NCI-H69 (cell line): Measurements from ENCODE around the gene ASTL.
A peak's percentile ranks its signal among the peaks of the same experiment; 100 is the strongest.

Experiments used
- DNase-seq: peaks from one replicate; lab custom pipeline; 2025; lab: John Stamatoyannopoulos, UW

The ASTL gene

GRCh38 chr2:96083064-96083939 lies 55.0 kb downstream of the ASTL start:
- no peak for DNase-seq

DNA sequence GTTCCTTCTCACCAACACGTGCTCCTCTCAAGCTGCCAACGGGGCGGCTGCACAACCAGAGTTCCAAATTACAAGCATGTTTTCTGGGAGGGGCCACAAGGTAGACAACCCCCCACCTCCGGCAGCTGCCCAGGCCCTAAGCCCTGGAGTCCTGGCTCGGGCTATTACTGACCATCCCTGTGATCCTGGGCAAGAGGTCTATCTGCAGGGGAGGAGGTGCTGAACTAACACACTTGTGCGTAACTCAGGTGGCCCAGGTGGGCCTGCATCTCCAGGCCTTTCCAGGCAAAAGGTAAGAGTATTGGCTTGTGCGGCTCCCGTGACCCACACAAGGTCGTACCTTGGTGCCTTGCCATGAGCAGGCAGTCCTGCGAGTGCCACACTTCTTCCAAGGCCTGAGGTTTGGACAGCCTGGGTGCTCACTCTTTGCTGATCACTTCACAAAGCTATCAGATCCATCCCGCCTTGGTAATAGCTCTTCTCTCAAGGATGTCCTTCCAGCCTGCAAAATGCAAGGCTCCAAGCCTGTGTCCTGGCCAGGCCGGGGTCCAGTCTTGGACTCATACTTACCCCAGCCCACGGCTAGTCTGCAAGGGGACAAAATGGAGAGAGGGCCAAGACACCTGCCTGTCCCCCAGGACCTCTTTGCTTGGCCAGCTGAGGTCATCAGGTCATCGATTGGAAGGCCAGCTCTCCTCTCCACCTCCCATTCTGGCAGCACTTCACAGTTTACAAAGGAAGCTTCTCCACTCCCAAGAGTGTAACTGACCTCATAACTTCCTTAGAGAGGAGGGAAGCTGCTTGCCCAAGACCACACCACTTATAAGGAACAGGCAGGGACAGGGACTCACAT lies 55.9 kb downstream of the ASTL start:
- no peak for DNase-seq

GRCh38 chr2:96081042-96081441 lies 57.3 kb downstream of the ASTL start:
- no peak for DNase-seq

DNA sequence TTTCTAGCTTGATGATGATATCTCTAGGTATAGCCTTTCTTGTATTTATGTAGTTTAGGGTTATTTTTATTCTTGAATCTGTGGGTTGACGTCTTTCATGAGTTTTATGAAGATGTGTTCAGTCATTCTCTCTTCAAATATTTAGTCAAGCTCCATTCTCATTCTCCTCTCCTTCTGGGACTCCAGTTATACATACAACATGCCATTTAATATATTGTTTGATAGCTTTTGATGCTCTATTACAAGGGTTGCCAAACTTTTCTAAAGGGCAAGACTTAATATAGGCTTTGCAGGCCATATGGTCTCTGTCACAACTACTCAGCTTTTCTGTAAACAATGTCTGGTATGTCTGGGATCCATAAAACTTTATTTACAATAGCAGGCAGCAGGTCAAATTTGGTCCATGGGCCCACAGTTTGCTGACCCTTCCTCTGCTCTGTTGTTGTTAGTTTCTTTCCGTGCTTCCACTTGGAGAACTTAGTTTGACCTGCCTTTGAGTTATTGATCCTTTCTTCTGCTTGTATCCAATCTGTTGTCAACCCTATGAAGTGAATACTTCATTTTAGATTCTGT lies 63.0 kb downstream of the ASTL start:
- DNase-seq, result peak; percentile 18

GRCh38 chr2:96074156-96074555 lies 64.1 kb downstream of the ASTL start:
- no peak for DNase-seq

DNA sequence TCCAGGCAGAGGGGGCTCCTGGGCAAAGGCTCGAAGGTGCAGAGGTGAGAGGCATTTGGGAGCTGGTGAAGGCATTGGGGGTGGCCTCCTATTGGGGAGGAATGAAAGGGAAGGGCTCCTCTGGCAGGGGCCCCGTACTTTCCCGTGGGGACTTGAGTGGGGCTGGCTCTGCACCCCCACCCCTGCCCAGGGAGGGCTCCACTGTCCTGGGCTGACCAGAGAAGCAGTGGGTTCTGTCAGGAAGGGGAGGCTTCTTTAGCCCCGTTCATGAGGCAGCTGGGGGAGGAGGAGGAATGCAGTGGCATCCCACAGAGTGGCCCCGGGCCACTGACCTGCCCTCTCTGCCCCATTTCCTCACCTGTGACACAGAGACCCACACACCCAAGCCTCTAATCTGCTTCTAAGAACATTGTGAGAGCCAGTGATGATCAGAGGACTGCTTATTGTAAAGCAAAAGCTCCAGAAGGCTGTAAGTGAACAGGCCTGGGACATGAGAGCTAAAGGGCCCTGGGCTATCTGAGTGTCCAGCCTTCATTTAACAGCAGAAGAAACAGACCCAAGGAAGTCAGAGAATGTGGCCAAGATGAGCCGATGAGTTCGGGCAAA lies 65.0 kb downstream of the ASTL start:
- DNase-seq, result no peak
